Amniotic epithelial cell (primary cell): Measurements from ENCODE around the gene CENPX.

Experiments used
- DNase-seq: peaks from one replicate; pipeline ENCODE4 v3.0.0-alpha.2; 2010; ENCODE audit warnings: low read depth

The CENPX gene

DNA sequence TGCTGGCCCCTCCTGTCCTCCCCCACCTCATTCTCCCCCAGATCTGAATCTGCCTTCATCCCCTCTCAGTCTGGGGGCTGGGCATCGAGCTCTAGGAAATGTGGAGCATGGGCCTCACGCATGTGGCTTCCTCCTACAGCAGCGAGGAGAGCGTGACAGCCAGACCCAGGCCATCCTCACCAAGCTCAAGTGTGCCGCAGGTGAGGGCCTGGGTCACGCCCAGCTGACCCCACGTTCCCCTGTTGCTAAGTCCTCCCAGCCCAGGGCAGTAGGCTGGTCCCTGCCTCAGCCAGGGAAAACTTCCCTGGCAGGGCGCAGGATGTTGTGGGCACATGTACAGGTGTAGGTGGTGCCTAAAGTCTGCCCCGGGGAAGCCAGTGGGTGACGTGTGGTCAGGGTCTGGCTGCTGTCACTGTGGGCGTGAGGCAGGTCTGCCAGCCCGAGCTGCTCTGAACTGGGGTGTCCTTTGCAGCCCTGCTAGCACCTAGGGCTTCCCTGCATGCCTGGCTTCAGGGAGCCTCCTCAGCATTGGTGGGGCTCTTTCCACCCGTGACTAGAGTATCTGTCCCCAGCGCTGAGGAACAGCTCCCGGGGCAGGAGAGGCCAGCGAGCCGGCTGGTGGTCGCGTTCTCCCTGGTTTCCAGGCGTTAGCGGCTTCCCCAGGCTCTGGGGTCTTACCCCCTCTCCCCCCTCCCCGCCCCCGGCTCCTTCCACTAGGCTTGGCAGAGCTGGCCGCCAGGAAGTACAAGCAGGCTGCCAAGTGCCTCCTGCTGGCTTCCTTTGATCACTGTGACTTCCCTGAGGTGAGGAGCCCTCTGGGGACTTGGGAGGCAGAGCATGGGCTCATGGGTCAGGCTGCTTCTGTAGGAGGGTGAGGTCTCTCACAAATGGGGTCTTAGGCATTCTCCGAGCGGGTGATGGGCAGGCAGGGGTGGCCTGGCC is 32.6 kb upstream of the CENPX start:
- no peak for DNase-seq

GRCh38 chr17:82054351-82055022 is 31.8 kb upstream of the CENPX start:
- DNase-seq: no peak

- no peak for DNase-seq
Observed at GRCh38 chr17:82053556-82054263, 31.0 kb upstream of the CENPX start.

- no peak for DNase-seq
Observed at GRCh38 chr17:82053130-82053529, 30.5 kb upstream of the CENPX start.

- DNase-seq: no peak
Observed at GRCh38 chr17:82052638-82053059, 30.0 kb upstream of the CENPX start.

- DNase-seq: peak; percentile 41
Observed at GRCh38 chr17:82051776-82052637, 29.3 kb upstream of the CENPX start, which contains the start of the genes GPS1 and RFNG. Gene GPS1 (plus strand): TSS chr17:82051898. CDS start chr17:82051932, 34 bp downstream. Gene RFNG (minus strand): TSS chr17:82051811. CDS start chr17:82051766, 45 bp downstream.

- DNase-seq: no peak
Observed at GRCh38 chr17:82050761-82051641, 28.3 kb upstream of the CENPX start.

GRCh38 chr17:82050152-82050760 is 27.6 kb upstream of the CENPX start:
- no peak for DNase-seq

DNA sequence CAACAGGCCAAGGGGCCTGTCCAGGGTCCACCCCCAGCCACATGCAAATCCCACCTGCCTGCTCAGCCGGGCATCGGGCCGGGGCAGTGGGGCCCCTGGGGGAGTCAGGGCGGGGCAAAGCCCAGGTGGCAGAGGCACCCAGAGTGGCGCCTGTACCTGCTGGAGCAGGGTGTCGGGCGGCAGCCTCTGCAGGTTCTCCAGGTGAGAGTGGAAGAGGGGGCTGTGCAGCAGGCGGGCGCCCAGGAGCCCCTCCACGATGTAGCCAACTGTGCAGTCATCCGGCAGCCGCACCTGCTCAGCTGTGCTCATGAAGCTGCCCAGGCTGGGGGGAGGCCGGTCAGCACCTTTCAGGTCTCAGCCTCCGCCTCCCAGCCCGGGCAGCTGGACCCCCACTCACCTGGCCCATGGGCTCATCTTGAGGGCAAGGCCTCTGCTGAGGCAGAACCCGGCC is 26.9 kb upstream of the CENPX start:
- no peak for DNase-seq

- no peak for DNase-seq
Observed at GRCh38 chr17:82049106-82049505, 26.4 kb upstream of the CENPX start.

- no peak for DNase-seq
Observed at GRCh38 chr17:82048571-82048971, 25.9 kb upstream of the CENPX start.

DNA sequence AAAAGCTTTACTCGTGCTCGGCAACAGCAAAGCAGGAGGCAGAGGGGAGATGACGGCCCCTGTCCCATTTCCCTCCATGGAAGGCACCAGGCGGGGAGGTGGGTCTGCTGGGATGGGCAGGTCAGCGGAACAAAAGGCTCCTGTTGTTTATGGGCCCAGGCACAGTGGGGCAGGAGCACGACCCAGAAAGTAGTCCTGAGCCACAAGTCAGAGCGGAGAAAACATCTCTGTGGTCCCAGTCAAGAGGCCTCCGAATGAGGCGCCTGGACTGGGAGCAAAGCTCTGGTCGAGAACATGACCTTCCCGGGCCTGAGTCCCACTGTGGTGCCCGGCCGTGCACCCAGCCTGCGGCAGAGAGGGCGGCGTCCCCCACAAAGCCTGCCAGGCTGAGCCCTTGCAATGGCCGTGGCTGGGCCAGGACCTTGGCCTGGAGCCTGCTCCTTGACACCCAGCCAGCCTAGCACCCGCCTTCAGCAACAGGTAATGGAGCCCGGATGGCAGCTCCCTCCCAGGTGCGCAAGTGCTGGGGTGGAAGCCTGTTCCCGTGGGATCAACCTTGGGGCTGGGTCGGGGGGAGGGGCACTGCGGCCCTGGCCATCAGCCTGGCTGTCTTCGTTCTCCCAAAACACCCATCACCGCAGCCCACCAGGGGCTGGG is 25.4 kb upstream of the CENPX start:
- no peak for DNase-seq

- no peak for DNase-seq
Observed at GRCh38 chr17:82047379-82047778, 24.7 kb upstream of the CENPX start.

DNA sequence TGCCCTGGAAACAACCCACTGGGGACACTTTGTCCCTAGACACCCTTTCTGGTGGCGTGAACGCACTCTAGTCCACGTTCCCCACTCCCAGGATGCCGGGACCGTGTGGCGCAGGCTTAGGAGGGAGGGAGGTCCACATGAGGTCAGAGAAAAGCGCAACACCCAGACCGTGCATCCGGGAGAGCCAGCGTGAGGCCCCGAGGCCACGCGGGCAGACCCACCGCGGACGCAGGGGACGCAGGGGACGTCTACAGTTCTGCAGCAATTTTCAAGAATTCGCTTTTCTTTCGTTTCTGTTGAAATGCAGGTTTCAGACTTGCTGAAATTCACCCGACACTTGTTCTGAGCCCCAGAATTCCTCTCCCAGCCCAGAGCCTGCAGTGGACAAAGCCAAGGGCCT is 24.2 kb upstream of the CENPX start:
- DNase-seq: no peak

DNA sequence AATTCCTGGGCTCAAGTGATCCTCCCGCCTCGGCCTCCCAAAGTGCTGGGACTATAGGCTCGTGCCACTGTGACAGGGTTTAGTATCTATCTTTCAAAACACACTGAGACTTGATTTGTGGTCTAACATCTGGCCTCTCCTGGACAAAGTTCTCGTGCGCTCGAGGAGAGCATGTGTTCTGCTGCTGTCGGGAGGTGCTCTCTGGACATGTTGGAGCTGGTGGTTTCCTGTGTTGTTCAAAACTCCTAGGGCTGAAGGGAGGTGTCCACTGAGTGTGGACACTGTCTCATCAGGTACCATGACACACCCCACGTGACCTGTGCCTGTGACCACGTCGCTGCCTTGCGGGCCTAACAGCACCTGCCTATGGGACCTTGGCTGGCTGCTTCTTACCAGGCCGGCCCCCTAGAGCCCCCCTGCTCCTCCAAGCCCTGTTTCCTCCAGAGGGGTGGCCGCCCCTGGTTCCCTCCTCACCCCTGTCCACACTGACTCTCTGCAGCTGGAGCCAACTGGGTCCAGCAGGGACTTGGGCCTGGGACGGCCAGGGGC is 23.3 kb upstream of the CENPX start:
- no peak for DNase-seq

DNA sequence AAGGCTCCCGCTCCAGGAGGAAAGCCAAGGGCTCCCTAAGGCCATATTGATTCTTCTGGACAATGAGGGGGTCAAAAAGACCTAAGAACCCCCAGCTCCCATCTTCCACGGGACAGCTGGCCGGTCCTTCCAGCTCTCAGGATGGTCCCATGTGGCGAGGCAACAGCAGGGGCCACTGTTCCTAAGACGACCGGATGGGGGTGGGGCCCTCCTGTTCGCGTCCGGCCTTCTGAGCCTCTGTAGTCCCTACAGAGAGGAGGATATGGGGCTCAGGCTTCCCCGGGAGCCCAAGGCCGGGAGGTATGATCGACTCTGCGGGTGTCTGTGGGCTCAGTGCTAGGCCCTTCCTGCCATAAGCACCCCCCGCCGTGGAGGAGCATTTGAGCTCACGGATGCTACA is 20.8 kb upstream of the CENPX start:
- no peak for DNase-seq

DNA sequence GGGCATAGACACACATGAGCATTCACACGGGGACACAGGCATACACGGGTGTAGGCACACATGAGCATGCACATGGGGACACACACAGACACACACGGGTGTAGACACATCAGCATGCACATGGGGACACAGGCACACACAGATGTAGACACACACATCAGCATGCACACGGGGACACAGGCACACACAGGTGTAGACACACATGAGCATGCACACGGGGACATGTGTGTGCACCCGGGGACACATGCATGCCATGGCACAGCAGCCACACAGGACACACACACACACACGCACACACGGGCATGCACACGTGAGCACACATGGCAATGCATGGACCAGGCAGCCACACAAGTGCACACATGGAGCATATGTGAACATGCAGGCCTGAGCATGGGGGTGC is 20.0 kb upstream of the CENPX start:
- DNase-seq: no peak

GRCh38 chr17:82041144-82041814 is 18.6 kb upstream of the CENPX start:
- peak; percentile 37 for DNase-seq
